SK-N-SH (cell line): ENCODE results near the gene TBC1D12.

ENCODE experiments used
- FOXM1 ChIP-seq: IDR thresholded peaks from 2 replicates; pipeline ENCODE4 v1.4.0; 2012; ENCODE audit warnings: low read depth, mild to moderate bottlenecking
- JUND ChIP-seq: IDR thresholded peaks from 2 replicates; pipeline ENCODE4 v1.4.0; 2012
- MEF2A ChIP-seq: IDR thresholded peaks from 2 replicates; pipeline ENCODE4 v1.4.0; 2012; ENCODE audit warnings: low read depth, borderline replicate concordance
- POLR2AphosphoS5 ChIP-seq: IDR thresholded peaks from 2 replicates; pipeline ENCODE4 v1.6.1; 2012; ENCODE audit warnings: low read depth, low read length
- SIN3A ChIP-seq: IDR thresholded peaks from 2 replicates; pipeline ENCODE4 v1.6.1; 2012; ENCODE audit warnings: low read depth, mild to moderate bottlenecking, low read length, moderate library complexity, borderline replicate concordance
- TAF1 ChIP-seq: IDR thresholded peaks from 2 replicates; pipeline ENCODE4 v1.6.1; 2012; ENCODE audit warnings: low read depth, mild to moderate bottlenecking, low read length, moderate library complexity, borderline replicate concordance
- TCF12 ChIP-seq: IDR thresholded peaks from 2 replicates; pipeline ENCODE4 v1.4.0; 2012
- TEAD4 ChIP-seq: IDR thresholded peaks from 2 replicates; pipeline ENCODE4 v1.4.0; 2012; ENCODE audit warnings: mild to moderate bottlenecking, borderline replicate concordance; ENCODE audit not compliant: insufficient read depth
- TF ChIP-seq, protein P1 (sequence below): IDR thresholded peaks from 2 replicates; pipeline ENCODE4 v1.4.0; 2012; ENCODE audit warnings: low read depth
- TF ChIP-seq, protein P2 (sequence below): fragments of 200-600 bp; sonication (generic); IDR thresholded peaks from 2 replicates; pipeline ENCODE4 v1.6.1; 2017; ENCODE audit warnings: antibody characterized with exemption, mild to moderate bottlenecking, moderate library complexity
- TF ChIP-seq, protein P3 (sequence below): IDR thresholded peaks from 2 replicates; pipeline ENCODE4 v1.4.0; 2012; ENCODE audit warnings: low read depth, borderline replicate concordance

DNA sequence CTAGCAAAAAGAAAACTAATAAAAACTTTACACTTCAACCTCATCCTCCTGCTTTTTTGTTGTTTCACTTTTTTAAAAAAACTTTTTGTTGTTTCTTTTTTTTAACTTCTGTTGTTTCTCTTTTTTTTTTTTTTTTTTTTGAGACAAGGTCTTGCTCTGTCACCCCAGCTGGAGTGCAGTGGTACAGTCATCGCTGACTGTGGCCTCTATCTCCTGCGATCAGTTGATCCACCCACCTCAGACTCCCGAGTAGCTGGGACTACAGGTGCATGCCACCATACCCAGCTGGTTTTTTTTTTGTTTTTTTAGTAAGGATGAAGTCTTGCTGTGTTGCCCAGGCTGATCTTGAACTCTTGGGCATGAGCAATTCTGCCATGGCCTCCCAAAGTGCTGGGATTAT lies 85.2 kb downstream of the TBC1D12 start:
- TF ChIP-seq SIN3A: no peak
- TF ChIP-seq TAF1: no peak
- no peak for TF ChIP-seq FOXM1
- TF ChIP-seq JUND: no peak
- TF ChIP-seq, protein P1, sequence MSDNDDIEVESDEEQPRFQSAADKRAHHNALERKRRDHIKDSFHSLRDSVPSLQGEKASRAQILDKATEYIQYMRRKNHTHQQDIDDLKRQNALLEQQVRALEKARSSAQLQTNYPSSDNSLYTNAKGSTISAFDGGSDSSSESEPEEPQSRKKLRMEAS: no peak
- TF ChIP-seq POLR2AphosphoS5: no peak
- no peak for TF ChIP-seq MEF2A
- TF ChIP-seq TCF12: no peak
- TF ChIP-seq, protein P2, sequence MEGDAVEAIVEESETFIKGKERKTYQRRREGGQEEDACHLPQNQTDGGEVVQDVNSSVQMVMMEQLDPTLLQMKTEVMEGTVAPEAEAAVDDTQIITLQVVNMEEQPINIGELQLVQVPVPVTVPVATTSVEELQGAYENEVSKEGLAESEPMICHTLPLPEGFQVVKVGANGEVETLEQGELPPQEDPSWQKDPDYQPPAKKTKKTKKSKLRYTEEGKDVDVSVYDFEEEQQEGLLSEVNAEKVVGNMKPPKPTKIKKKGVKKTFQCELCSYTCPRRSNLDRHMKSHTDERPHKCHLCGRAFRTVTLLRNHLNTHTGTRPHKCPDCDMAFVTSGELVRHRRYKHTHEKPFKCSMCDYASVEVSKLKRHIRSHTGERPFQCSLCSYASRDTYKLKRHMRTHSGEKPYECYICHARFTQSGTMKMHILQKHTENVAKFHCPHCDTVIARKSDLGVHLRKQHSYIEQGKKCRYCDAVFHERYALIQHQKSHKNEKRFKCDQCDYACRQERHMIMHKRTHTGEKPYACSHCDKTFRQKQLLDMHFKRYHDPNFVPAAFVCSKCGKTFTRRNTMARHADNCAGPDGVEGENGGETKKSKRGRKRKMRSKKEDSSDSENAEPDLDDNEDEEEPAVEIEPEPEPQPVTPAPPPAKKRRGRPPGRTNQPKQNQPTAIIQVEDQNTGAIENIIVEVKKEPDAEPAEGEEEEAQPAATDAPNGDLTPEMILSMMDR: no peak
- TF ChIP-seq, protein P3, sequence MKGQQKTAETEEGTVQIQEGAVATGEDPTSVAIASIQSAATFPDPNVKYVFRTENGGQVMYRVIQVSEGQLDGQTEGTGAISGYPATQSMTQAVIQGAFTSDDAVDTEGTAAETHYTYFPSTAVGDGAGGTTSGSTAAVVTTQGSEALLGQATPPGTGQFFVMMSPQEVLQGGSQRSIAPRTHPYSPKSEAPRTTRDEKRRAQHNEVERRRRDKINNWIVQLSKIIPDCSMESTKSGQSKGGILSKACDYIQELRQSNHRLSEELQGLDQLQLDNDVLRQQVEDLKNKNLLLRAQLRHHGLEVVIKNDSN: no peak
- TF ChIP-seq TEAD4: no peak
